Measurements from ENCODE around the gene COPS7B. TPM values are rescaled to one million over a fixed set of nuclear protein-coding genes. Genes with fewer than 3 reads are reported as not detected.
"Not testable (repeated sequence)": the region's sequence is repeated elsewhere in the genome, so short reads cannot be mapped to it uniquely, and the experiment has no call there.

The COPS7B gene
- total RNA-seq, result 10 to 100 TPM; 18.3 to 33.3 TPM

DNA sequence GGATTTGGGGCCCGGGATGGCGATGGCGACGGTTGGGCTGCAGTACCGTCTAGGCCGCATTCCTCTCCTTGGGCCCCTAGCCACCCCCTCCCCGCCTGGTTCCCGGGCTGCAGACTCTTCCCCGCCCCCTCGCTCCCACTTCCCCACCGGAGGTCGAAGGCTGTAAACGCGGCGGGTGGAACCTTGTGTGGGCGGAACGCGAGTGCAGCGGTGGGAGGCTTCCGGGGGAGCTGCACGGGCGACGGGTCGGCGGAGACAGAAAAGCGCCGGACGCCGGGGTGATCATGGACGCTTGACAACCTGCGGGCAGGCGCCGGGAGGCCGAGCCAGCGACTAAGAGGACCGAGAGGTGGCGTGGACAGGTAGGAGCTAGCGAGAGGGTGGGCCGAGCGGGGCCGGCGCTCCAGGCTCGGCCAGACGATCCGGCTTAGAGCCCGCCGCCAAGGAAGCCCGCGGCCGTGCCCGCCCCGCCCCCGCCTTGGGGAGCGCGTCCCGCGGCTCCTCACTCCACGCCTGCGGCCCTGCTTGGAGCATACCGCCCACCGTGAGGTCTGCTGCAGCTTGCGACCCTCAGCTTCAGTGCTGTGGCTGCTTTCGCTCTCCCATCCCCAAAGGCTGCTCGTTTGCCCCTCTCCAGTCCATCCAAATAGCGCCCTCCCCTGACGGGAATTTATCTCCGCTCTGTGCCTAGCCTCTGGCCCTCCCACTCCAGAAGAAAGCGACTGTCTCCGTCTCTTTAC, at the start of gene COPS7B:
COPS7B (plus strand) TSS at position 269 of the 740 bp plus-strand sequence. CDS start 2,126 bp downstream, outside the sequence.
- DNase-seq, result peak; percentile 85
- intact Hi-C loops (cut with DNase I), result loop anchor here (10.0 kb wide), 1 partner anchor 182 kb away; no protein-coding TSS in a partner anchor

DNA sequence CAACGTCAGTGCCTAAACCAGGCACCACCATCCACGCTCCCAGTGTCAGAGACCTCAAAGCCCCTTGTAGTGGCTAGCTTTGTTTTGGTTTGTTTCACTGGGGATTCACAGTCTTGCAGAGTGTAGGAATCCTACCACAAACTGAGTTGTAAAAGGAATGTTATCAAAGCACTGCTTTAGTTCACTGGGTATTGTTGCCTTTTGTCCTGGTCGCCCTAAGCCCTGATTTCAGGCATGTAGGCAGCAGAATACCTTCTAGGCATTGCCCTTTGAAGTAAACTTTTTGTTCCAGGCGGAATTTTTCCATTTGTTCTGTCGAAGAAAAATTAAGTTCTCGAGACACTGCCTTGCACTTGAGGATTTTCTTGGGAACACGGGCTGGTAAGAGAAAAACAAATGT, 48.5 kb upstream of the COPS7B start:
- Histone ChIP-seq H3K4me1 (no peaks in the 10 kb centered on the region), H3K9me3 (no peaks in the 10 kb centered on the region), H3K9ac (ENCODE audit: low read depth in 2 of 2, low read length in 2 of 2) (no peak overlapping the region), H3K27ac (no peak overlapping the region), H3K27me3 (no peaks in the 10 kb centered on the region), H3K36me3 (no peaks in the 10 kb centered on the region), H3K4me3 (no peak overlapping the region)
- TF ChIP-seq, protein P1, sequence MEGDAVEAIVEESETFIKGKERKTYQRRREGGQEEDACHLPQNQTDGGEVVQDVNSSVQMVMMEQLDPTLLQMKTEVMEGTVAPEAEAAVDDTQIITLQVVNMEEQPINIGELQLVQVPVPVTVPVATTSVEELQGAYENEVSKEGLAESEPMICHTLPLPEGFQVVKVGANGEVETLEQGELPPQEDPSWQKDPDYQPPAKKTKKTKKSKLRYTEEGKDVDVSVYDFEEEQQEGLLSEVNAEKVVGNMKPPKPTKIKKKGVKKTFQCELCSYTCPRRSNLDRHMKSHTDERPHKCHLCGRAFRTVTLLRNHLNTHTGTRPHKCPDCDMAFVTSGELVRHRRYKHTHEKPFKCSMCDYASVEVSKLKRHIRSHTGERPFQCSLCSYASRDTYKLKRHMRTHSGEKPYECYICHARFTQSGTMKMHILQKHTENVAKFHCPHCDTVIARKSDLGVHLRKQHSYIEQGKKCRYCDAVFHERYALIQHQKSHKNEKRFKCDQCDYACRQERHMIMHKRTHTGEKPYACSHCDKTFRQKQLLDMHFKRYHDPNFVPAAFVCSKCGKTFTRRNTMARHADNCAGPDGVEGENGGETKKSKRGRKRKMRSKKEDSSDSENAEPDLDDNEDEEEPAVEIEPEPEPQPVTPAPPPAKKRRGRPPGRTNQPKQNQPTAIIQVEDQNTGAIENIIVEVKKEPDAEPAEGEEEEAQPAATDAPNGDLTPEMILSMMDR (IDR thresholded peaks at IDR 0.05), result no peak
- intact Hi-C loops (cut with DNase I), result no loop called here
- no peak for DNase-seq

More for the DNA sequence above, at the start of gene COPS7B:
- Histone ChIP-seq H3K4me3 (peak within 1 kb of the TSS; percentile 99), H3K9me3 (no peaks in the 10 kb centered on the region), H3K27ac (peak within 1 kb of the TSS; percentile 35), H3K4me1 (peaks cover 10% of the 10 kb centered on the region), H3K36me3 (no peaks in the 10 kb centered on the region), H3K9ac (ENCODE audit: low read depth in 2 of 2, low read length in 2 of 2) (peak within 1 kb of the TSS; percentile 54 to 60), H3K27me3 (no peaks in the 10 kb centered on the region)
- TF ChIP-seq, protein P1 (IDR thresholded peaks at IDR 0.05), result no peak

DNA sequence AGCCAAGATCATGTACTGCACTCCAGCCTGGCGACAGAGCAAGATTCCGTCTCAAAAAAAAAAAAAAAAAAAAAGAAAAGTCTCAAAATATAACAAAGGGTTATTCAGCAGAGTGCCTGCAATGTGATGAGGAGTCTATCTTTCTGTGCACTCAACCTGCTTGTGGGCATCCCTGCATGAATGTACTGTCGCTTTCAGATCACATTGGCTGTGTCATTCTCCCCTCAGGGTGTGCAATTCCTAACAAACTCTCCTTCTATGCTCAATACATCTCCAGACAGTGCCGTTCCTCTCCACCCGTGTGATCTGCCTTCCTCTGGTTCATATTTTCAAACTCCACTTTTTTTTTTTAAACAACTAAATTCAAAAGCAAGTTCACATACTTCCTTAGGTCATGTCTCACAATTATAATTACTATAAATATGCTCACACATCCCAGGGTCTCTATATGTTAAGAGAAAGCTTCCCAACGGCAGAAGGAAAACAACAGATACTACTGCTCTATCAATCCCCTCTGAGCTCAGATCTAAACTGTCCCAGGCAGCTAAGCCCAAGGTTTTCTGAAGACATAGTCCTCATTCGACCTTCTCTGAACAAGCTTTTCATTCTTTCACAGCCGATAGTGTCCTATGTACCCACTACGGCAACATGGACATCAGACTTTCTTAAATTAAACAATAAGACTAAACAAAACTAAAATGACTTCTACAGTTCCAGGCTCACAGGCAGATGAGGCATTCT, 42.7 kb upstream of the COPS7B start:
- Histone ChIP-seq H3K27ac (no peak overlapping the region), H3K27me3 (no peaks in the 10 kb centered on the region), H3K36me3 (no peaks in the 10 kb centered on the region), H3K9ac (ENCODE audit: low read depth in 2 of 2, low read length in 2 of 2) (no peak overlapping the region), H3K4me1 (no peaks in the 10 kb centered on the region), H3K4me3 (no peak overlapping the region), H3K9me3 (no peaks in the 10 kb centered on the region)
- TF ChIP-seq, protein P1 (IDR thresholded peaks at IDR 0.05), result no peak
- intact Hi-C loops (cut with DNase I), result no loop called here
- DNase-seq, result no peak

DNA sequence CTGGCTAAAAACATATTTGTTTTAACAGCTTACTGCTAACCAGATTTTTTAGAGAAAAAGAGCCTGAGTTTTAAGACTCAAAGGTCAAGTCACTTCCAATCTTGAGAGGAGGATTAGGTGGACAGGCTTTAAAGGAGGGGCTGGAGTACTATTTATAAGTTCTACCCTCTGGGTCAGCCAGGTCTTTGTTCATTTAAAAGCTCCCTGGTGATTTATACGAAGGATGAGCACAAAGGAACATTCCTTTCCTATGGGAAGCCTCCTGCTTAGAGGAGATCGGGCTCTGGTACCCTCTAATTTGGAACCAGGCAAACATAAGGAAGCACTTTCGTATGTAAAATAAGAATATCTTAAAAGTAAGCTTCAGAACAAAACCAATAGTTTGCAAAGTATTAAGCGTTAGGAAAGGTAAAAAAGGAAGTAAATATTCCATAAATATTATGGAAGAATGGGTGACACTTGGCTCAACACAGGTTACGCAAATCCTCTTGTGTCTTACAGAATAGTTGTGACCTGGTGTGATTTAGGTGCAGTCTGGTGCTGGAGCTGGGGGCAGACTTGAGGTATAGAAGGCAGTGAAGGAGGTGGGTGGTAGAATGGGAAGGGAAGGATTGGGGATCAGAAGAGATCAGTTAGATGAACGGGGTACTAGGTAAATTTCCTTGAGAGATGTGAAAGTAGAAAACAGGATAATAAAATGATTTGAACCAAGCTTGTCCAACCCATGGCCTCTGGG, 40.8 kb upstream of the COPS7B start:
- no peak overlapping the region for H3K4me3 ChIP-seq
- intact Hi-C loops (cut with DNase I), result no loop called here
- no peaks in the 10 kb centered on the region for H3K4me1 ChIP-seq

DNA sequence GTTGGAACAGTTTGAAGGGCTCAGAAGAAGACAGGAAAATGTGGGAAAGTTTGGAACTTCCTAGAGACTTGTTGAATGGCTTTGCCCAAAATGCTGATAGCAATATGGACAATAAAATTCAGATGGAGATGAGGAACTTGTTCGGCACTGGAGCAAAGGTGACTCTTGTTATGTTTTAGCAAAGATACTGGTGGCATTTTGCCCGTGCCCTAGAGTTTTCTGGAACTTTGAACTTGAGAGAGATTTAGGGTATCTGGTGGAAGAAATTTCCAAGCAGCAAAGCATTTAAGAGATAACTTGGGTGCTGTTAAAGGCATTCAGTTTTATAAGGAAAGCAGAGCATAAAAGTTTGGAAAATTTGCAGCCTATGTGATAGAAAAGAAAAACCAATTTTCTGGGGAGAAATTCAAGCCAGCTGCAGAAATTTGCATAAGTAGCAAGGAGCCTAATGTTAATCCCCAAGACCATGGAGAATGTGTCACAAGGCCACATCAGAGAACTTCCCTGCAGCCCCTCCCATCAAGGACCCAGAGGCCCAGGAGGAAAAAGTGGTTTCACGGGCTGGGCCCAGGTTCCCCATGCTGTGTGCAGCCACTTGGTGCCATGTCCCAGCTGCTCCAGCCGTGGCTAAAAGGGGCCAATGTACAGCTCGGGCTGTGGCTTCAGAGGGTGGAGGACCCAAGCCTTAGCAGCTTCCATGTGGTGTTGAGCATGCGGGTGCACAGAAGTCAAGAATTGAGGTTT, 37.9 kb upstream of the COPS7B start:
- H3K4me3 ChIP-seq; H3K27ac ChIP-seq; intact Hi-C loops (cut with DNase I); H3K4me1 ChIP-seq; H3K9me3 ChIP-seq; H3K27me3 ChIP-seq; H3K36me3 ChIP-seq; H3K9ac ChIP-seq (ENCODE audit: low read depth in 2 of 2, low read length in 2 of 2): not testable (repeated sequence)
- DNase-seq, result peak; percentile 23

More for the DNA sequence above, 40.8 kb upstream of the COPS7B start:
- no peak for DNase-seq
- Histone ChIP-seq H3K9ac (ENCODE audit: low read depth in 2 of 2, low read length in 2 of 2) (no peak overlapping the region), H3K9me3 (no peaks in the 10 kb centered on the region), H3K27ac (no peak overlapping the region), H3K27me3 (no peaks in the 10 kb centered on the region), H3K36me3 (no peaks in the 10 kb centered on the region)
- TF ChIP-seq, protein P1 (IDR thresholded peaks at IDR 0.05), result no peak

DNA sequence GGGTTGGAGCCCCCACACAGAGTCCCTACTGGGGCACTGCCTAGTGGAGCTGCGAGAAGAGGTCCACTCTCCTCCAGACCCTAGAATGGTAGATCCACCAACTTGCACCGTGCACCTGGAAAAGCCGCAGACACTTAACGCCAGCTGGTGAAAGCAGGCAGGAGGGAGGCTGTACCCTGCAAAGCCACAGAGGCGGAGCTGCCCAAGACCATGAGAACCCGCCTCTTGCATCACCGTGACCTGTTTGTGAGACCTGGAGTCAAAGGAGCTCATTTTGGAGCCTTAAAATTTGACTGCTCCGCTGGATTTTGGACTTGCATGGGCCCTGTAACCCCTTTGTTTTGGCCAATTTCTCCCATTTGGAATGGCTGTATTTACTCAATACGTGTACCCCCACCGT, 37.2 kb upstream of the COPS7B start:
- DNase-seq; H3K4me3 ChIP-seq; H3K36me3 ChIP-seq; H3K9me3 ChIP-seq; H3K27ac ChIP-seq; H3K9ac ChIP-seq (ENCODE audit: low read depth in 2 of 2, low read length in 2 of 2); intact Hi-C loops (cut with DNase I); H3K27me3 ChIP-seq; H3K4me1 ChIP-seq: not testable (repeated sequence)

Measured in colonic mucosa (tissue), 4 donors.